Caco-2 (cell line): ENCODE results near the gene CAMK2D. TPM values are rescaled to one million over a fixed set of nuclear protein-coding genes. Genes with fewer than 3 reads are reported as not detected.

Experiments used
- BruUV-seq: library from RNA; stranded (reverse); fragments of 400-500 nt; replicated peaks from 2 replicates; lab custom pipeline; 2021; lab: Mats Ljungman, UMichigan
- CTCF ChIA-PET: fragments of 300-600 bp; sonication (Branson Sonifier 250); formaldehyde crosslinking; loops from one replicate; lab custom pipeline; 2022; ENCODE audit warnings: antibody characterized with exemption; lab: Charles Lee
- POLR2A ChIA-PET: fragments of 300-600 bp; sonication (Branson Sonifier 250); formaldehyde crosslinking; loops from one replicate; lab custom pipeline; 2022; ENCODE audit warnings: antibody characterized with exemption; lab: Charles Lee
- DNase-seq, 2 experiments: peaks; one replicate each; pipeline versions ENCODE4 v3.0.0 to v3.0.0-alpha.2; 2020 to 2022
- H3K27me3 ChIP-seq: replicated peaks from 2 replicates; pipeline ENCODE4 v1.6.0; 2011; ENCODE audit warnings: low read length; ENCODE audit not compliant: control insufficient read depth, insufficient read depth
- H3K36me3 ChIP-seq: 2 replicates; pipeline ENCODE4 v1.5.1; 2011; ENCODE audit warnings: low read length; ENCODE audit not compliant: control insufficient read depth, insufficient read depth
- H3K4me1 ChIP-seq: fragments of 250-450 bp; sonication (Bioruptor Pico); 2 replicates; pipeline ENCODE4 v1.5.1; 2020; ENCODE audit warnings: mild to moderate bottlenecking
- H3K4me3 ChIP-seq: 2 replicates; pipeline ENCODE4 v1.5.1; 2011; ENCODE audit warnings: low read depth, mild to moderate bottlenecking, control low read depth, low read length
- H3K9me3 ChIP-seq: fragments of 250-450 bp; sonication (Bioruptor Pico); 2 replicates; pipeline ENCODE4 v1.5.1; 2020; ENCODE audit warnings: mild to moderate bottlenecking, moderate library complexity
- H3K27ac Mint-ChIP-seq: one replicate; pipeline ENCODE4 v1.8.0; 2022; ENCODE audit warnings: mixed read lengths; ENCODE audit not compliant: unreplicated experiment
- H3K27me3 Mint-ChIP-seq: one replicate; pipeline ENCODE4 v1.8.0; 2022; ENCODE audit warnings: mixed read lengths; ENCODE audit not compliant: insufficient read depth, unreplicated experiment
- H3K36me3 Mint-ChIP-seq: one replicate; pipeline ENCODE4 v1.8.0; 2022; ENCODE audit warnings: mild to moderate bottlenecking, mixed read lengths; ENCODE audit not compliant: insufficient read depth, unreplicated experiment
- H3K4me1 Mint-ChIP-seq: one replicate; pipeline ENCODE4 v1.8.0; 2022; ENCODE audit warnings: low read depth, mixed read lengths; ENCODE audit not compliant: unreplicated experiment
- H3K4me3 Mint-ChIP-seq: one replicate; pipeline ENCODE4 v1.8.0; 2022; ENCODE audit warnings: mild to moderate bottlenecking, moderate library complexity, mixed read lengths; ENCODE audit not compliant: unreplicated experiment
- H3K9me3 Mint-ChIP-seq: one replicate; pipeline ENCODE4 v1.8.0; 2022; ENCODE audit warnings: mixed read lengths; ENCODE audit not compliant: unreplicated experiment
- CTCF ChIP-seq, 2 experiments: fragments of 200-600 bp in 1 of 2; IDR thresholded peaks; 1 replicate in 1 of 2; 2 replicates in 1 of 2; pipeline versions ENCODE4 v1.5.1 to v1.8.0; 2011 to 2022; ENCODE audit warnings: antibody characterized with exemption in 1 of 2, control low read depth in 1 of 2, inconsistent platforms in 1 of 2, low read depth in 1 of 2, low read length in 1 of 2, mild to moderate bottlenecking in 1 of 2, moderate library complexity in 1 of 2; ENCODE audit not compliant: insufficient read depth in 1 of 2, severe bottlenecking in 1 of 2, unreplicated experiment in 1 of 2
- intact Hi-C: fragments of 100-400 bp; cut with micrococcal nuclease; formaldehyde crosslinking; loops from one replicate; pipeline ENCODE4 v1.10.0; 2022; ENCODE audit not compliant: unreplicated experiment
- total RNA-seq: library from RNA; stranded (reverse); gene quantifications from 2 replicates; pipeline ENCODE4 v1.2.3, GENCODE V29; 2022

The CAMK2D gene
- total RNA-seq, 1 experiment from 2014 or later: 65.6 TPM

GRCh38 chr4:113596396-113596795 is 165.1 kb downstream of the CAMK2D start:
- Histone ChIP-seq H3K9me3 (no peaks in the 10 kb centered on the region), H3K36me3 (no peaks in the 10 kb centered on the region), H3K27me3 (no peaks in the 10 kb centered on the region), H3K4me1 (no peaks in the 10 kb centered on the region), H3K4me3 (no peak overlapping the region)
- BruUV-seq: no TSS peak
- Mint-ChIP-seq H3K27ac (no peak overlapping the region), H3K27me3 (no peaks in the 10 kb centered on the region), H3K4me1 (no peaks in the 10 kb centered on the region), H3K36me3 (peaks cover 3% of the 10 kb centered on the region), H3K9me3 (no peaks in the 10 kb centered on the region), H3K4me3 (no peak overlapping the region)
- DNase-seq: no peak
- ChIA-PET POLR2A (no interaction called here), CTCF (no interaction called here)
- intact Hi-C loops: no loop called here
- TF ChIP-seq CTCF (IDR thresholded peaks at IDR 0.05; ENCODE audit: insufficient read depth in 1 of 2, low read depth in 1 of 2, low read length in 1 of 2, severe bottlenecking in 1 of 2, unreplicated experiment in 1 of 2): no peak

DNA sequence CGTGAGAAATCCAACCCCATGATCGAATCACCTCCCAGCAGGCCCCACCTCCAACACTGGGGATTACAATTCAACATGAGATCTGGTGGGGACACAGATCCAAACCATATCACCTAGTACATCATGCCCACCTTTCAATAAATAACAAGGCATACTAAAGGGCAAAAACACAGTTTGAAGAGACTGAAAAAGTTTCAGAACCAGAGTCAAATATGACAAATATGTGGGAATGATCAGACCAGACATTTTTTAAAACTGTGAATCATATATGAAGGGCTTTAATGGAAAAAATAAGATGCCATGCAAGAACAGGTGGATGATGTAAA is 167.3 kb downstream of the CAMK2D start:
- Mint-ChIP-seq H3K4me1 (peaks cover 5% of the 10 kb centered on the region), H3K27ac (no peak overlapping the region), H3K9me3 (peaks cover 6% of the 10 kb centered on the region), H3K4me3 (no peak overlapping the region), H3K36me3 (peaks cover 6% of the 10 kb centered on the region), H3K27me3 (no peaks in the 10 kb centered on the region)
- CTCF ChIA-PET: no interaction called here
- no peak for DNase-seq
- POLR2A ChIA-PET: no interaction called here
- intact Hi-C loops: no loop called here
- TF ChIP-seq CTCF (IDR thresholded peaks at IDR 0.05; ENCODE audit: insufficient read depth in 1 of 2, low read depth in 1 of 2, low read length in 1 of 2, severe bottlenecking in 1 of 2, unreplicated experiment in 1 of 2): no peak
- Histone ChIP-seq H3K9me3 (no peaks in the 10 kb centered on the region), H3K36me3 (no peaks in the 10 kb centered on the region), H3K4me1 (no peaks in the 10 kb centered on the region), H3K27me3 (no peaks in the 10 kb centered on the region), H3K4me3 (no peak overlapping the region)
- BruUV-seq: no TSS peak

- intact Hi-C loops: no loop called here
- Histone ChIP-seq H3K27me3 (no peaks in the 10 kb centered on the region), H3K36me3 (no peaks in the 10 kb centered on the region), H3K9me3 (no peaks in the 10 kb centered on the region), H3K4me3 (no peak overlapping the region), H3K4me1 (no peaks in the 10 kb centered on the region)
- POLR2A ChIA-PET: no interaction called here
- DNase-seq: no peak
- BruUV-seq: no TSS peak
- CTCF ChIA-PET: no interaction called here
- H3K4me3 Mint-ChIP-seq: no peak overlapping the region
- H3K4me1 Mint-ChIP-seq: peaks cover 11% of the 10 kb centered on the region
- peaks cover 11% of the 10 kb centered on the region for H3K9me3 Mint-ChIP-seq
- peaks cover 10% of the 10 kb centered on the region for H3K36me3 Mint-ChIP-seq
- H3K27me3 Mint-ChIP-seq: no peaks in the 10 kb centered on the region
- H3K27ac Mint-ChIP-seq: no peak overlapping the region
- no peak for TF ChIP-seq CTCF (IDR thresholded peaks at IDR 0.05; ENCODE audit: insufficient read depth in 1 of 2, low read depth in 1 of 2, low read length in 1 of 2, severe bottlenecking in 1 of 2, unreplicated experiment in 1 of 2)
Measured at GRCh38 chr4:113593400-113594230, 167.9 kb downstream of the CAMK2D start.
